Measurements from ENCODE around the gene CLPX.
"Not testable (repeated sequence)": the region's sequence is repeated elsewhere in the genome, so short reads cannot be mapped to it uniquely, and the experiment has no call there.

DNA sequence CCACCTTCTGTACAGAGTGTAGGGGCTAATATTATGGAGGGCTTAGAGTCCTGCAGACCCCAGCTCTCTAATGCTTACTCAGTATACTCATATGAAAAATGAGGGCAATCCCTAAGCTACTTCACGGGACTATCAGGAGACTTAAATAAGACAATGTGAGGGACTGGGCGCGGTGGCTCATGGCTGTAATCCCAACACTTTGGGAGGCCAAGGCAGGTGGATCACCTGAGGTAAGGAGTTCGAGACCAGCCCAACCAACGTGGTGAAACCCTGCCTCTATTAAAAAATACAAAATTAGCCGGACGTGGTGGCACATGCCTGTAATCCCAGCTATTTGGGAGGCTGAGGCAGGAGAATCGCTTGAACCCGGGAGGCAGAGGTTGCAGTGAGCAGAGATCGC is 85.3 kb downstream of the CLPX start:
- TF ChIP-seq POLR2A (IDR thresholded peaks at IDR 0.05), result not testable (repeated sequence)
- TF ChIP-seq, protein P1, sequence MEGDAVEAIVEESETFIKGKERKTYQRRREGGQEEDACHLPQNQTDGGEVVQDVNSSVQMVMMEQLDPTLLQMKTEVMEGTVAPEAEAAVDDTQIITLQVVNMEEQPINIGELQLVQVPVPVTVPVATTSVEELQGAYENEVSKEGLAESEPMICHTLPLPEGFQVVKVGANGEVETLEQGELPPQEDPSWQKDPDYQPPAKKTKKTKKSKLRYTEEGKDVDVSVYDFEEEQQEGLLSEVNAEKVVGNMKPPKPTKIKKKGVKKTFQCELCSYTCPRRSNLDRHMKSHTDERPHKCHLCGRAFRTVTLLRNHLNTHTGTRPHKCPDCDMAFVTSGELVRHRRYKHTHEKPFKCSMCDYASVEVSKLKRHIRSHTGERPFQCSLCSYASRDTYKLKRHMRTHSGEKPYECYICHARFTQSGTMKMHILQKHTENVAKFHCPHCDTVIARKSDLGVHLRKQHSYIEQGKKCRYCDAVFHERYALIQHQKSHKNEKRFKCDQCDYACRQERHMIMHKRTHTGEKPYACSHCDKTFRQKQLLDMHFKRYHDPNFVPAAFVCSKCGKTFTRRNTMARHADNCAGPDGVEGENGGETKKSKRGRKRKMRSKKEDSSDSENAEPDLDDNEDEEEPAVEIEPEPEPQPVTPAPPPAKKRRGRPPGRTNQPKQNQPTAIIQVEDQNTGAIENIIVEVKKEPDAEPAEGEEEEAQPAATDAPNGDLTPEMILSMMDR (IDR thresholded peaks at IDR 0.05), result not testable (repeated sequence)
